ENCODE results near the gene NUP205. TPM values are rescaled to one million over a fixed set of nuclear protein-coding genes. Genes with fewer than 3 reads are reported as not detected.

Gene NUP205
- total and polyA plus RNA-seq, 8 donors = 11.9 to 63.4 (median 24.4) TPM

DNA sequence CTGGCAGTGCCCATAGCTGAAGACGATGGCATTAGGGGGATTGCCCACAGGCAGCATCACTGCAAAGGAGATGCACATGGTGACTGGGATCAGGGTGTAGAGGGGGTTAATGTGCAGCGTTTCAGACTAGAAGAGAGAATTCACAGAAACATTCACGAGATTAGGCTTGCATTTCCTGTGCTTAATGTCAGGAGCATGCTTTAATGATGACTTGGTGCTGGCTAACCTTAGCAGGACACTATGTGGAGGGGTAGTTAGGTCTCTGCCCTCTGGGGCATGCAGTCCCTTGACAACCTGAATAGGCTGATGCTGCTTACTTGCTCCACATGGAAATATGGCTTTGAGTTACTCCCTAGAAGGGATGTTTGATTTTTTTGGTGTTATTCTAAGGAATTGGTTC, 126.4 kb downstream of the NUP205 start:
- H3K4me3 ChIP-seq = no peak overlapping the region
- no peaks in the 10 kb centered on the region for H3K9me3 ChIP-seq
- whole genome bisulfite sequencing, 5 donors = 46 to 73% (median 67%) methylated on average over 3 of the region's 3 CpGs
- H3K27ac ChIP-seq = no peak overlapping the region
- TF ChIP-seq, protein P1, sequence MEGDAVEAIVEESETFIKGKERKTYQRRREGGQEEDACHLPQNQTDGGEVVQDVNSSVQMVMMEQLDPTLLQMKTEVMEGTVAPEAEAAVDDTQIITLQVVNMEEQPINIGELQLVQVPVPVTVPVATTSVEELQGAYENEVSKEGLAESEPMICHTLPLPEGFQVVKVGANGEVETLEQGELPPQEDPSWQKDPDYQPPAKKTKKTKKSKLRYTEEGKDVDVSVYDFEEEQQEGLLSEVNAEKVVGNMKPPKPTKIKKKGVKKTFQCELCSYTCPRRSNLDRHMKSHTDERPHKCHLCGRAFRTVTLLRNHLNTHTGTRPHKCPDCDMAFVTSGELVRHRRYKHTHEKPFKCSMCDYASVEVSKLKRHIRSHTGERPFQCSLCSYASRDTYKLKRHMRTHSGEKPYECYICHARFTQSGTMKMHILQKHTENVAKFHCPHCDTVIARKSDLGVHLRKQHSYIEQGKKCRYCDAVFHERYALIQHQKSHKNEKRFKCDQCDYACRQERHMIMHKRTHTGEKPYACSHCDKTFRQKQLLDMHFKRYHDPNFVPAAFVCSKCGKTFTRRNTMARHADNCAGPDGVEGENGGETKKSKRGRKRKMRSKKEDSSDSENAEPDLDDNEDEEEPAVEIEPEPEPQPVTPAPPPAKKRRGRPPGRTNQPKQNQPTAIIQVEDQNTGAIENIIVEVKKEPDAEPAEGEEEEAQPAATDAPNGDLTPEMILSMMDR (IDR thresholded peaks at IDR 0.05) = no peak
- no peak for TF ChIP-seq POLR2AphosphoS5 (IDR thresholded peaks at IDR 0.05)
- no peak for TF ChIP-seq POLR2A (IDR thresholded peaks at IDR 0.05)
- no peak for TF ChIP-seq EP300 (IDR thresholded peaks at IDR 0.05)
- intact Hi-C loops (cut with DNase I; ENCODE audit: low total_unique reads) = no loop called here
- peaks cover 0 to 22% (median 11%) of the 10 kb centered on the region in 4 donors for H3K4me1 ChIP-seq
- peaks cover 0 to 23% (median 11%) of the 10 kb centered on the region in 4 donors for H3K36me3 ChIP-seq
- DNase-seq = no peak
- no peaks in the 10 kb centered on the region for H3K27me3 ChIP-seq

DNA sequence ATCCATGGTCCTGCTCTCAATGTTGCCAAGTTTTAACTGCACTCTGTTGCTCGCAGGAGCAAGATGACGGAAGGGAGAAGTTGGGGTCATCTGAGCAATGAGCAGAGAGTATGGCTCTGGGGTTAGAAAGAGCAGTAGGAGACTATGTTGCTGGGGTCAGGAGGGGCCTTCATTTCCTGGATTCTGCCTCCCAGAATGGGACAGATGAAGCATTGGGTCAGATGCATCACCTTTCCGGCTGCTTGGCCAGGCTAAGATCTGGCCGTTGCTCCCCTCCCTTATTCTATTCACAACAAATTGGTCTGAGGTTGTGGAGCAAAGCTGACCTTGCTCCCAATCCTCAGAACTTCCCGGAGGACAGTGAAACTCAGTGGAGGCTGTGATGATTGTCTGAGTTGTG, 127.0 kb downstream of the NUP205 start:
- TF ChIP-seq, protein P1 (IDR thresholded peaks at IDR 0.05) = no peak
- TF ChIP-seq POLR2A (IDR thresholded peaks at IDR 0.05) = no peak
- no peak for TF ChIP-seq EP300 (IDR thresholded peaks at IDR 0.05)
- no peak for TF ChIP-seq POLR2AphosphoS5 (IDR thresholded peaks at IDR 0.05)
- Histone ChIP-seq H3K27ac (no peak overlapping the region), H3K36me3 (peaks cover 0 to 29% (median 10%) of the 10 kb centered on the region in 4 donors), H3K4me3 (no peak overlapping the region), H3K4me1 (peaks cover 0 to 20% (median 9%) of the 10 kb centered on the region in 4 donors), H3K9me3 (no peaks in the 10 kb centered on the region), H3K27me3 (no peaks in the 10 kb centered on the region)
- intact Hi-C loops (cut with DNase I; ENCODE audit: low total_unique reads) = no loop called here
- DNase-seq = no peak
- WGBS, 5 donors = 87 to 92% (median 89%) methylated on average over 5 of the region's 5 CpGs

DNA sequence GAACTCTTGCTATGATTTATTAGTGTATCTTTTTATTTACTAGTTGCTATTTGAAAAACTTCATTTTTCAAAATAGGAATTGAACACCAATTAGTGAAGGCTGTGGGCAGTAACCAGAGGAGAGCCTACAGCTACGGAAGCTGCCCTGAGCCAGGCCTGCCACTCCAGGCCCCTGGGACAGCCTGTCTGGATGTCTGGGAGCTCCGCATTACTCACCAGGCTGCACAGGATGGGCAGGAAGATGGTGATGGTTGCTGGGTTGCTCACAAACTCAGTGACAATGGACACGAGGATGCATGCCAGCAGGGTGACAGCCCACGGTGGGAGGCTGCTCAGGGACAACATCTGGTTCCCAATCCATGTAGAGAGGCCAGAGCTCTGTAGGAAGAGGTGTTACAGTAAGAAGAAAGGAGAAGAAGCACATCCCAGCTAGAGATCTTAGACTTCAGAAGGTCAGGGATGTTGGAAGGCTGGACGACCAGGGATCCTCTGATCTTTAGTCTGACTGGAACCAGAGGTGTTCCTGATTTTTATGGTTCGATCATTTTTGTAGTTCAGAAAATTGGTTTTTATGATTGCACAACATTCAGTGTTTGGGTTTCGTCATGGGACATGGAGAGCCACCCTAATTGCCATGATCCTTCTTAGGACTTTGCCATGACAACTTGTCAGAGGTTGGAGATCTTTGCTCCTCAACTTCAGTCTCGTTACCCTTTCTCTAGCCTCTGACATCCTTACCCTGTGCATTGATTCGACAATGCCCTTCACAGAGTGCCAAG, 127.8 kb downstream of the NUP205 start:
- Histone ChIP-seq H3K4me3 (no peak overlapping the region), H3K36me3 (peaks cover 0 to 31% (median 10%) of the 10 kb centered on the region in 4 donors), H3K4me1 (peaks cover 0 to 20% (median 9%) of the 10 kb centered on the region in 4 donors), H3K27ac (no peak overlapping the region), H3K9me3 (no peaks in the 10 kb centered on the region), H3K27me3 (no peaks in the 10 kb centered on the region)
- TF ChIP-seq POLR2A (IDR thresholded peaks at IDR 0.05) (no peak), POLR2AphosphoS5 (IDR thresholded peaks at IDR 0.05) (no peak), EP300 (IDR thresholded peaks at IDR 0.05) (no peak)
- TF ChIP-seq, protein P1 (IDR thresholded peaks at IDR 0.05) = no peak
- 87 to 92% (median 90%) methylated on average over 9 of the region's 9 CpGs for WGBS, 5 donors
- intact Hi-C loops (cut with DNase I; ENCODE audit: low total_unique reads) = no loop called here
- DNase-seq = no peak

DNA sequence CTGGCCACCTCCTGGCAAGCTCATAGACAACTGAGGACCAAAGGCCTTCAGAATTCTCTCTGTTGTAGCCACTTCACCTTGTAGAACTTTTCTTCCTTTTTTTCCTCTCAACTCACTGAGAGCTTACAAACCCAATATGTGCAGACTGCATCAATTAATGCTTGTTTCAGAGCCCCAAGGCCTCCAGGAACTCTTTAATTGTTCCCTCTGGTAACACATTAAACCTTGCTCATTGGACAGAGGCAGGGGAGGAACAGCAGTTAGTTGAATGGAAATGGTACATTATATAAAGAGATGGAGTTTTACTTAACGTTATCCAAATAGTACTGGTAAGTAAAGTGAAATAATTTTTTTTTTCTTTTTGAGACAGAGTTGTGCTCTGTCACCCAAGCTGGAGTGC, 129.7 kb downstream of the NUP205 start:
- TF ChIP-seq, protein P1 (IDR thresholded peaks at IDR 0.05) = no peak
- no peak for TF ChIP-seq EP300 (IDR thresholded peaks at IDR 0.05)
- TF ChIP-seq POLR2A (IDR thresholded peaks at IDR 0.05) = no peak
- no peak for TF ChIP-seq POLR2AphosphoS5 (IDR thresholded peaks at IDR 0.05)
- Histone ChIP-seq H3K4me3 (no peak overlapping the region), H3K4me1 (peaks cover 0 to 14% (median 9%) of the 10 kb centered on the region in 4 donors), H3K27me3 (no peaks in the 10 kb centered on the region), H3K9me3 (no peaks in the 10 kb centered on the region), H3K27ac (no peak overlapping the region), H3K36me3 (peaks cover 0 to 40% (median 20%) of the 10 kb centered on the region in 4 donors)
- no peak for DNase-seq
- 0 to 46% (median 0%) methylated on average over 1 of the region's 1 CpG for WGBS, 5 donors
- intact Hi-C loops (cut with DNase I; ENCODE audit: low total_unique reads) = no loop called here
